GM18505 (cell line): ENCODE results near the gene YTHDC1.
"Not testable (repeated sequence)": the region's sequence is repeated elsewhere in the genome, so short reads cannot be mapped to it uniquely, and the experiment has no call there.

Experiments
- ATAC-seq: cut with Tn5 transposase; IDR thresholded peaks from one replicate; pipeline ENCODE4 v1.9.1; 2021; ENCODE audit not compliant: unreplicated experiment
- POLR2A ChIP-seq: IDR thresholded peaks from 4 replicates; pipeline ENCODE4 v1.6.1; 2011; ENCODE audit warnings: borderline replicate concordance; ENCODE audit not compliant: insufficient read depth, insufficient read length; ENCODE audit errors: extremely low read depth

The YTHDC1 gene

GRCh38 chr4:68288393-68288740, 61.5 kb downstream of the YTHDC1 start:
- TF ChIP-seq POLR2A: no peak
- no peak for ATAC-seq

- no peak for TF ChIP-seq POLR2A
- ATAC-seq: no peak
Measured at GRCh38 chr4:68287704-68288392, 62.0 kb downstream of the YTHDC1 start.

- no peak for TF ChIP-seq POLR2A
Measured at GRCh38 chr4:68283714-68284113, 66.2 kb downstream of the YTHDC1 start.

GRCh38 chr4:68283095-68283494, 66.8 kb downstream of the YTHDC1 start:
- TF ChIP-seq POLR2A: no peak
- ATAC-seq: no peak

More at GRCh38 chr4:68283714-68284113, 66.2 kb downstream of the YTHDC1 start:
- ATAC-seq: no peak

- ATAC-seq: not testable (repeated sequence)
Measured at GRCh38 chr4:68281796-68282740, 67.8 kb downstream of the YTHDC1 start.

- no peak for ATAC-seq
- TF ChIP-seq POLR2A: no peak
Measured at GRCh38 chr4:68278029-68278428, 71.9 kb downstream of the YTHDC1 start.

- TF ChIP-seq POLR2A: no peak
- ATAC-seq: no peak
Measured at GRCh38 chr4:68277627-68278026, 72.3 kb downstream of the YTHDC1 start.

- ATAC-seq: no peak
- TF ChIP-seq POLR2A: no peak
Measured at GRCh38 chr4:68272860-68273259, 77.0 kb downstream of the YTHDC1 start.

- peak; percentile 25 for ATAC-seq
- TF ChIP-seq POLR2A: no peak
Measured at GRCh38 chr4:68272380-68272779, 77.5 kb downstream of the YTHDC1 start.

- TF ChIP-seq POLR2A: no peak
- peak; percentile 65 for ATAC-seq
Measured at GRCh38 chr4:68271851-68272357, 78.0 kb downstream of the YTHDC1 start.

- ATAC-seq: no peak
- TF ChIP-seq POLR2A: no peak
Measured at GRCh38 chr4:68267433-68267944, 82.4 kb downstream of the YTHDC1 start.

GRCh38 chr4:68264875-68265565, 84.9 kb downstream of the YTHDC1 start:
- no peak for TF ChIP-seq POLR2A
- no peak for ATAC-seq
